K562 (cell line): ENCODE results near the gene CFAP206. TPM values are rescaled to one million over a fixed set of nuclear protein-coding genes. Genes with fewer than 3 reads are reported as not detected.

Source experiments
- ARID1B ChIP-seq: fragments of 450-650 bp; IDR thresholded peaks from 2 replicates; pipeline ENCODE4 v1.6.1; 2016; ENCODE audit warnings: antibody characterized with exemption, mild to moderate bottlenecking, inconsistent platforms
- ATF3 ChIP-seq, 2 experiments: fragments of 450-650 bp in 1 of 2; sonication (generic) in 1 of 2; formaldehyde crosslinking in 1 of 2; IDR thresholded peaks in 1 of 2; conservative IDR thresholded peaks in 1 of 2; 2 replicates each; pipeline versions ENCODE4 v1.6.1 to v1.8.1; 2016 to 2023; ENCODE audit warnings: mild to moderate bottlenecking in 2 of 2, moderate library complexity in 2 of 2, inconsistent platforms in 1 of 2, missing genetic modification reagents in 1 of 2
- CBFA2T3 ChIP-seq: fragments of 450-650 bp; IDR thresholded peaks from 2 replicates; pipeline ENCODE4 v1.6.1; 2017
- DPF2 ChIP-seq: fragments of 450-650 bp; IDR thresholded peaks from 2 replicates; pipeline ENCODE4 v1.6.1; 2016
- FOS ChIP-seq: IDR thresholded peaks from 3 replicates; pipeline ENCODE4 v1.6.1; 2011; ENCODE audit not compliant: insufficient read length; ENCODE audit errors: extremely low read depth
- FOXK1 ChIP-seq: sonication (generic); formaldehyde crosslinking; IDR thresholded peaks from 2 replicates; pipeline ENCODE4 v1.8.0; 2022; ENCODE audit warnings: missing genetic modification reagents, mild to moderate bottlenecking, borderline replicate concordance
- FOXM1 ChIP-seq, 2 experiments: fragments of 450-650 bp in 1 of 2; sonication (generic) in 1 of 2; formaldehyde crosslinking in 1 of 2; IDR thresholded peaks; 2 replicates each; pipeline versions ENCODE4 v1.6.1 to v1.9.0; 2017 to 2022; ENCODE audit warnings: low read depth in 2 of 2, mild to moderate bottlenecking in 2 of 2, missing genetic modification reagents in 1 of 2, moderate library complexity in 1 of 2
- HNRNPH1 ChIP-seq: fragments of 200-400 bp; formaldehyde crosslinking; optimal IDR thresholded peaks from 2 replicates; pipeline ENCODE3; 2017; ENCODE audit warnings: low read depth, mild to moderate bottlenecking, low read length, moderate library complexity
- ILK ChIP-seq: fragments of 450-650 bp; IDR thresholded peaks from 2 replicates; pipeline ENCODE4 v1.6.1; 2016; ENCODE audit warnings: missing genetic modification characterization, low read depth, mild to moderate bottlenecking, missing compliant biosample characterization, moderate library complexity, borderline replicate concordance
- LEF1 ChIP-seq: fragments of 450-650 bp; IDR thresholded peaks from 2 replicates; pipeline ENCODE4 v1.6.1; 2016; ENCODE audit warnings: mild to moderate bottlenecking
- NCOA1 ChIP-seq: fragments of 450-650 bp; IDR thresholded peaks from 2 replicates; pipeline ENCODE4 v1.6.1; 2016; ENCODE audit warnings: low read depth
- PHB2 ChIP-seq: fragments of 450-650 bp; IDR thresholded peaks from 2 replicates; pipeline ENCODE4 v1.6.1; 2017; ENCODE audit warnings: low read depth
- POLR2AphosphoS5 ChIP-seq: IDR thresholded peaks from 2 replicates; pipeline ENCODE4 v1.6.1; 2011; ENCODE audit warnings: mild to moderate bottlenecking, low read depth, low read length, moderate library complexity; ENCODE audit not compliant: control insufficient read depth, insufficient read depth
- POLR2B ChIP-seq: fragments of 450-650 bp; IDR thresholded peaks from 2 replicates; pipeline ENCODE4 v1.6.1; 2018; ENCODE audit warnings: low read depth; ENCODE audit not compliant: partially characterized antibody
- POLR3A ChIP-seq: IDR thresholded peaks from 2 replicates; pipeline ENCODE4 v1.6.1; 2011; ENCODE audit warnings: borderline replicate concordance, mild to moderate bottlenecking, moderate library complexity; ENCODE audit not compliant: insufficient read length, insufficient read depth; ENCODE audit errors: extremely low read depth
- PRPF4 ChIP-seq: fragments of 200-400 bp; formaldehyde crosslinking; IDR thresholded peaks from one replicate; pipeline ENCODE4 v1.6.1; 2017; ENCODE audit warnings: low read length, low read depth, mild to moderate bottlenecking; ENCODE audit not compliant: insufficient read depth, poor library complexity, severe bottlenecking
- RFX5 ChIP-seq: IDR thresholded peaks from 2 replicates; pipeline ENCODE4 v1.6.1; 2011; ENCODE audit warnings: low read depth, mild to moderate bottlenecking, improper control_type of control experiment, low read length
- TRIM24 ChIP-seq, 2 experiments: fragments of 450-650 bp; IDR thresholded peaks; 2 replicates each; pipeline ENCODE4 v1.6.1; 2016
- ZNF175 ChIP-seq: fragments of 200-800 bp; sonication (Bioruptor generic); IDR thresholded peaks from 2 replicates; pipeline ENCODE4 v1.6.1; 2016; ENCODE audit warnings: low read depth, mild to moderate bottlenecking, missing genetic modification characterization, missing compliant biosample characterization
- ZNF184 ChIP-seq: sonication (generic); formaldehyde crosslinking; IDR thresholded peaks from 2 replicates; pipeline ENCODE4 v1.5.0; 2020; ENCODE audit warnings: missing genetic modification reagents
- ZNF232 ChIP-seq: sonication (generic); formaldehyde crosslinking; IDR thresholded peaks from 2 replicates; pipeline ENCODE4 v1.8.0; 2022; ENCODE audit warnings: mild to moderate bottlenecking, missing genetic modification reagents
- ZNF41 ChIP-seq: fragments of 250-450 bp; sonication (Bioruptor Pico); conservative IDR thresholded peaks from 2 replicates; pipeline ENCODE4 v1.4.0; 2020; ENCODE audit warnings: mild to moderate bottlenecking
- ZNF696 ChIP-seq: fragments of 250-450 bp; sonication (Bioruptor Pico); conservative IDR thresholded peaks from 2 replicates; pipeline ENCODE4 v1.4.0; 2020; ENCODE audit warnings: mild to moderate bottlenecking, moderate library complexity
- polyA plus RNA-seq, 8 experiments: library from polyadenylated mRNA; depleted of rRNA in 4 of 8; stranded (reverse) in 5 of 8; unstranded in 3 of 8; fragments of >200 nt; fragmentation: Nextera tagmentation in 2 of 8; fragmentation: Illumina TruSeq in 1 of 8; extraction: Ambion mirVana in 2 of 8; extraction: Trizol in 1 of 8; gene quantifications; 2 replicates each; pipeline versions ENCODE4 v1.2.1 to v1.2.3, GENCODE V29; 2011 to 2014; ENCODE audit warnings: inconsistent platforms in 1 of 8, missing spikeins in 1 of 8
- total RNA-seq, 7 experiments: library from RNA; depleted of rRNA in 6 of 7; stranded (reverse); fragments of >200 nt in 6 of 7; fragmentation: Illumina TruSeq in 2 of 7; extraction: Trizol in 2 of 7; gene quantifications; 2 replicates each; pipeline versions ENCODE4 v1.2.1 to v1.2.3, GENCODE V29; 2011 to 2021; ENCODE audit warnings: low replicate concordance in 1 of 7
- TF ChIP-seq, protein P1 (sequence below): sonication (generic); formaldehyde crosslinking; IDR thresholded peaks from 2 replicates; pipeline ENCODE4 v1.8.0; 2022; ENCODE audit warnings: mild to moderate bottlenecking, missing genetic modification reagents, borderline replicate concordance

The CFAP206 gene
- total and polyA plus RNA-seq, 9 of the 15 experiments (the other 6 are each of a cell fraction or from before 2014, with no cell fraction given), result 0.06 to 0.33 (median 0.18) TPM; not detected in 2

DNA sequence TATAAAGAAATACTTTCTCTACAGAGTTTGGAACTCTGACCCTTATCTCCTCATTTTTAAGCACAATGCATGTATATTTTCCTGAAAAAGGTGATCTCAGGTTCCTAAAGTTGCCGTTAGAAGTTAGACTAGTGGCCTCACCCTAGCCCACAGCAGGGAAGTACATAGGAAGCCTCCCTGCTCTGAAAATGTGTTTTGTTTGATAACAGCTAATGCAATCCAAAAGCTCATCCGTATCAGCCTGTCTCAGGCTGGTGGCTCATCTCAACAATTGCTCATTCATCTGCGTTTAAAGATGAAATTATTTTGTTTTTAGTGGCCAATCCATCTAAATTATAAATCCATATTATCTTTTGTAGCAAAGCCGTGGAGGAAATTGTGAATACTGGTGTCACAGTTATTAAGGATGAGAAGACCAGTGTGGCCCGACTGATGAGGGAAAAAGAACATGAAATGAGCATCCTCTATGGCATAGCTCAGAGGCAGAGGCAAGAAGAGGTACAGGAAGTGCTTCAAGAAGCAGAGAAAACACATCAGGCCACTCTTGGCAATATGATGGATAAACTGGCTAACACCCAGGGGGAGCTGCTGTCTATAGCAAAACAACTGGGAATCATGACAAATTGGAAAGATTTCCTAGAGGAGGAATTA lies 43.0 kb upstream of the CFAP206 start (continued):
- TF ChIP-seq HNRNPH1 (no peak), PRPF4 (no peak), POLR2B (no peak), FOXM1 (IDR thresholded peaks at IDR 0.05; ENCODE audit: low read depth) (peak; percentile 73), FOXM1 (CRISPR knock-in tag; IDR thresholded peaks at IDR 0.05; ENCODE audit: low read depth) (no peak), ILK (tag) (no peak), PHB2 (peak; percentile 56; the same call in 1 of the 2 replicates), ZNF184 (no peak), CBFA2T3 (peak; percentile 95), ATF3 (IDR thresholded peaks at IDR 0.05) (peak; percentile 73), ATF3 (CRISPR knock-in tag; conservative IDR thresholded peaks at IDR 0.05) (no peak; the same call in 1 of the 2 replicates), FOXK1 (no peak), ZNF696 (CRISPR knock-in tag) (no peak), FOS (no peak), POLR3A (no peak), NCOA1 (peak; percentile 68; the same call in 1 of the 2 replicates), RFX5 (no peak), POLR2AphosphoS5 (peak; percentile 79), ZNF232 (CRISPR knock-in tag) (no peak), ZNF41 (no peak), ZNF175 (no peak), ARID1B (peak; percentile 97), TRIM24 (IDR thresholded peaks at IDR 0.05) (peak; percentile 84 to 86), DPF2 (peak; percentile 95), LEF1 (peak; percentile 63)
- TF ChIP-seq, protein P1, sequence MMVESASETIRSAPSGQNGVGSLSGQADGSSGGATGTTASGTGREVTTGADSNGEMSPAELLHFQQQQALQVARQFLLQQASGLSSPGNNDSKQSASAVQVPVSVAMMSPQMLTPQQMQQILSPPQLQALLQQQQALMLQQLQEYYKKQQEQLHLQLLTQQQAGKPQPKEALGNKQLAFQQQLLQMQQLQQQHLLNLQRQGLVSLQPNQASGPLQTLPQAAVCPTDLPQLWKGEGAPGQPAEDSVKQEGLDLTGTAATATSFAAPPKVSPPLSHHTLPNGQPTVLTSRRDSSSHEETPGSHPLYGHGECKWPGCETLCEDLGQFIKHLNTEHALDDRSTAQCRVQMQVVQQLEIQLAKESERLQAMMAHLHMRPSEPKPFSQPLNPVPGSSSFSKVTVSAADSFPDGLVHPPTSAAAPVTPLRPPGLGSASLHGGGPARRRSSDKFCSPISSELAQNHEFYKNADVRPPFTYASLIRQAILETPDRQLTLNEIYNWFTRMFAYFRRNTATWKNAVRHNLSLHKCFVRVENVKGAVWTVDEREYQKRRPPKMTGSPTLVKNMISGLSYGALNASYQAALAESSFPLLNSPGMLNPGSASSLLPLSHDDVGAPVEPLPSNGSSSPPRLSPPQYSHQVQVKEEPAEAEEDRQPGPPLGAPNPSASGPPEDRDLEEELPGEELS (CRISPR knock-in tag), result no peak
